Right lobe of liver (tissue), 4 donors: Measurements from ENCODE around the gene TRAK1.
"Not testable (repeated sequence)": the region's sequence is repeated elsewhere in the genome, so short reads cannot be mapped to it uniquely, and the experiment has no call there.

Source experiments
- CTCF ChIP-seq, 4 donors: fragments of 200-600 bp in 3 of 4; fragments of 450-650 bp in 1 of 4; IDR thresholded peaks; one replicate each; pipeline versions ENCODE4 v1.5.1 to v1.8.0; 2016 to 2022; ENCODE audit warnings: antibody characterized with exemption in 4 of 4, mild to moderate bottlenecking in 2 of 4
- POLR2A ChIP-seq: fragments of 450-650 bp; IDR thresholded peaks from one replicate; pipeline ENCODE4 v1.6.1; 2017; ENCODE audit warnings: antibody characterized with exemption, mild to moderate bottlenecking
- donor health status: DM: no; HTN: no; CAD: no.
- donor health status: DM: no; HTN: no; CAD: no.
- donor health status: DM: no; HTN: yes; CAD: no.

DNA sequence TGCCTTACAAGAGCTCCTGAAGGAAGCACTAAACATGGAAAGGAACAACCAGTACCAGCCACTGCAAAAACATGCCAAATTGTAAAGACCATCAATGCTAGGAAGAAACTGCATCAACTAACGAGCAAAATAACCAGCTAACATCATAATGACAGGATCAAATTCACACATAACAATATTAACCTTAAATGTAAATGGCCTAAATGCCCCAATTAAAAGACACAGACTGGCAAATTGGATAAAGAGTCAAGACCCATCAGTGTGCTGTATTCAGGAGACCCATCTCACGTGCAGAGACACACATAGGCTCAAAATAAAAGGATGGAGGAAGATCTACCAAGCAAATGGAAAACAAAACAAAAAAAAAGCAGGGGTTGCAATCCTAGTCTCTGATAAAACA is 14.8 kb downstream of the TRAK1 start:
- TF ChIP-seq CTCF (IDR thresholded peaks at IDR 0.05); POLR2A: not testable (repeated sequence)
